Thoracic aorta (tissue), 2 donors: ENCODE results near the gene GDPD1. TPM values are rescaled to one million over a fixed set of nuclear protein-coding genes. Genes with fewer than 3 reads are reported as not detected.

ENCODE experiments used
- ATAC-seq: fragments of 150-250 bp; one replicate; pipeline ENCODE4 v1.8.0; 2017; ENCODE audit warnings: low read depth; ENCODE audit not compliant: insufficient number of reproducible peaks, low FRiP score
- DNase-seq: peaks from one replicate; pipeline ENCODE4 v3.0.0-alpha.2; 2020; ENCODE audit warnings: low spot score
- H3K27ac ChIP-seq, 2 donors: fragments of 200-600 bp; sonication (generic); 1 replicate in 1 of 2; 2 replicates in 1 of 2; pipeline ENCODE4 v1.5.1; 2016; ENCODE audit warnings: mild to moderate bottlenecking in 2 of 2, moderate library complexity in 2 of 2
- H3K27me3 ChIP-seq: fragments of 200-600 bp; sonication (generic); replicated peaks from 2 replicates; pipeline ENCODE4 v1.6.0; 2016; ENCODE audit warnings: mild to moderate bottlenecking; ENCODE audit not compliant: insufficient read depth
- H3K36me3 ChIP-seq: fragments of 200-600 bp; sonication (generic); one replicate; pipeline ENCODE4 v1.5.1; 2016
- H3K4me1 ChIP-seq, 2 donors: fragments of 200-600 bp; sonication (generic); 1 replicate in 1 of 2; 2 replicates in 1 of 2; pipeline versions ENCODE4 v1.5.1 to v1.6.0; 2016; ENCODE audit warnings: low read depth in 2 of 2, mild to moderate bottlenecking in 1 of 2; ENCODE audit not compliant: control insufficient read depth in 1 of 2
- H3K4me3 ChIP-seq: fragments of 200-600 bp; sonication (generic); 2 replicates; pipeline ENCODE4 v1.5.1; 2016; ENCODE audit warnings: mild to moderate bottlenecking
- H3K9me3 ChIP-seq: fragments of 200-600 bp; sonication (generic); 2 replicates; pipeline ENCODE4 v1.5.1; 2016
- total RNA-seq, 2 donors: library from RNA; depleted of rRNA; stranded (reverse); fragments of >200 nt; gene quantifications; one replicate each; pipeline versions ENCODE4 v1.1.0 to v1.2.3, GENCODE V29; 2016
- TF ChIP-seq, protein P1 (sequence below): fragments of 200-600 bp; sonication (generic); IDR thresholded peaks from one replicate; pipeline ENCODE4 v1.5.1; 2019; ENCODE audit warnings: antibody characterized with exemption

GDPD1 gene
- total RNA-seq, 2 donors from 2014 or later: 1.8 to 2.0 TPM

DNA sequence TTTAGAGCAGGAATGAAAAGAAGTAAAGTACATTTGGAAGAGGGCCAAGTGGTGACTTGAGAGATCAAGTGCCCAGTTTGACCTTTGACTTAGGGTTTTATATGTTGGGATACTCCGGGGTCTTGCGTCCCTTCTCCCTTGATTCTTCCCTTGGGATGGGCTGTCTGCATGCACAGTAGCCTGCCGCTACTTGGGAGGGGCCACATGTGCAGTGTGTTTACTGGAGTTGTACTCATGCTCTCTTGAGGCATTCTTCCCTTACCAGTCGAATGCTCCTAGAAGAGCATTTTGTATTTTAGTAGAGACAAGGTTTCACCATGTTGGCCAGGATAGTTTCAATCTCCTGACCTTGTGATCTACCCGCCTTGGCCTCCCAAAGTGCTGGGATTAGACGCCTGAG, 23.8 kb downstream of the GDPD1 start:
- Histone ChIP-seq H3K36me3 (no peaks in the 10 kb centered on the region), H3K4me3 (no peak overlapping the region), H3K9me3 (no peaks in the 10 kb centered on the region), H3K27me3 (no peaks in the 10 kb centered on the region), H3K27ac (no peak overlapping the region), H3K4me1 (no peaks in the 10 kb centered on the region)
- ATAC-seq (no peak), DNase-seq (no peak)
- TF ChIP-seq, protein P1, sequence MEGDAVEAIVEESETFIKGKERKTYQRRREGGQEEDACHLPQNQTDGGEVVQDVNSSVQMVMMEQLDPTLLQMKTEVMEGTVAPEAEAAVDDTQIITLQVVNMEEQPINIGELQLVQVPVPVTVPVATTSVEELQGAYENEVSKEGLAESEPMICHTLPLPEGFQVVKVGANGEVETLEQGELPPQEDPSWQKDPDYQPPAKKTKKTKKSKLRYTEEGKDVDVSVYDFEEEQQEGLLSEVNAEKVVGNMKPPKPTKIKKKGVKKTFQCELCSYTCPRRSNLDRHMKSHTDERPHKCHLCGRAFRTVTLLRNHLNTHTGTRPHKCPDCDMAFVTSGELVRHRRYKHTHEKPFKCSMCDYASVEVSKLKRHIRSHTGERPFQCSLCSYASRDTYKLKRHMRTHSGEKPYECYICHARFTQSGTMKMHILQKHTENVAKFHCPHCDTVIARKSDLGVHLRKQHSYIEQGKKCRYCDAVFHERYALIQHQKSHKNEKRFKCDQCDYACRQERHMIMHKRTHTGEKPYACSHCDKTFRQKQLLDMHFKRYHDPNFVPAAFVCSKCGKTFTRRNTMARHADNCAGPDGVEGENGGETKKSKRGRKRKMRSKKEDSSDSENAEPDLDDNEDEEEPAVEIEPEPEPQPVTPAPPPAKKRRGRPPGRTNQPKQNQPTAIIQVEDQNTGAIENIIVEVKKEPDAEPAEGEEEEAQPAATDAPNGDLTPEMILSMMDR: no peak

DNA sequence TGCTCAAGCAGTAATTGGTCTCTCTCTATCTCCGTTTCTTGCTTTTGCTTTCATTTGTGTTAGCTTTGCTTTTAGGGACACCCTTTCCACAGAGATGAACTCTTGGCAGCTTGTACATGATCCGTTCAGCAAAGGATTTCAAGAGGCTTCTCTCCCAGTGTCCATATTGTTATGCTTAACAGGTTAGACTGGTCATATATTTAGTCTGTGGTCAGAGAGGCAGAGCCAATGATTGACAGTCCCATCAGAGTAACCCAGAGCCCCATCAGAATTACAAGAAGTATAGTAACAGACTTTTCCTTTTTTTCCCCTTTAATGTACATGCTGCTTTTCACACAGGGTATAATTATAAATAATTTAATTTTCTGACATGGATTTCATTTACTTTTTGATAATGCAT, 34.4 kb downstream of the GDPD1 start:
- TF ChIP-seq, protein P1: no peak
- no peak overlapping the region for H3K4me3 ChIP-seq
- no peak for DNase-seq
- ATAC-seq: no peak
- no peaks in the 10 kb centered on the region for H3K9me3 ChIP-seq
- H3K27ac ChIP-seq: no peak overlapping the region
- H3K36me3 ChIP-seq: no peaks in the 10 kb centered on the region
- no peaks in the 10 kb centered on the region for H3K27me3 ChIP-seq
- H3K4me1 ChIP-seq: no peaks in the 10 kb centered on the region

DNA sequence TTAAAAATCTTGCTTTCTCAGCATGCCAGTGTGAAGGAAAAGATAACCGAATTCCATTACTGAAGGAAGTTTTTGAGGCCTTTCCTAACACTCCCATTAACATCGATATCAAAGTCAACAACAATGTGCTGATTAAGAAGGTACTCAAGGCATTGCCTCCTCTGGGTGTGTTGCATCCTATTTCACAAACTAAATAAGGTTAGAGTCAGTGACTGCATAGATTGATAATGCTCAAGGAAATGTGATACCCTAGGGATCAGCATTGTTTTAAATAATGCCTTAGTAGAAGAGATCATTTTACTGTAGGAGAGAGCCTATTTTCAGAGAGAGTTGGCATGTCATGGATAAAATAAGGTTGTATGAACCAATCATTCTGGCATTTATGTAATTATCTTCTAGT, 36.8 kb downstream of the GDPD1 start:
- H3K4me1 ChIP-seq: no peaks in the 10 kb centered on the region
- no peak overlapping the region for H3K27ac ChIP-seq
- no peak for ATAC-seq
- H3K9me3 ChIP-seq: no peaks in the 10 kb centered on the region
- no peaks in the 10 kb centered on the region for H3K27me3 ChIP-seq
- TF ChIP-seq, protein P1: no peak
- no peak overlapping the region for H3K4me3 ChIP-seq
- no peak for DNase-seq
- H3K36me3 ChIP-seq: no peaks in the 10 kb centered on the region

DNA sequence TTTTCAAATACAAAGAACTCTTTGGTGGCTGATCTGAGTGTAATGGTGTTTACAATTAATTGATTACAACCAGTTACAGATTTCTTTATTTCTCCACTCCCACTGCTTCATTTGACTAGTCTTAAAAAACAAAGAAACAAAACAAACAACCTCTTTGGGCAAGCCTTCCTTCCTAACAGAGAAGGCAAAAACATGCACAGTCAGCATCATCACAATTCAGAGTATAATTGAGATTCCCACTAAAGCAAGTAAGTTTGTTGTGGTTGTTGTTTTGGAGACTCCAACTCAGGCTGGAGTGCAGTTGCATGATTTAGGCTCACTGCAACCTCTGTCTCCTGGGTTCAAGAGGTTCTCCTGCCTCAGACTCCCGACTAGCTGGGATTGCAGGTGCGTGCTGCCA, 40.4 kb downstream of the GDPD1 start:
- Histone ChIP-seq H3K27ac (no peak overlapping the region), H3K4me1 (no peaks in the 10 kb centered on the region), H3K27me3 (no peaks in the 10 kb centered on the region), H3K4me3 (no peak overlapping the region), H3K9me3 (no peaks in the 10 kb centered on the region), H3K36me3 (no peaks in the 10 kb centered on the region)
- DNase-seq (no peak), ATAC-seq (no peak)
- TF ChIP-seq, protein P1: no peak

DNA sequence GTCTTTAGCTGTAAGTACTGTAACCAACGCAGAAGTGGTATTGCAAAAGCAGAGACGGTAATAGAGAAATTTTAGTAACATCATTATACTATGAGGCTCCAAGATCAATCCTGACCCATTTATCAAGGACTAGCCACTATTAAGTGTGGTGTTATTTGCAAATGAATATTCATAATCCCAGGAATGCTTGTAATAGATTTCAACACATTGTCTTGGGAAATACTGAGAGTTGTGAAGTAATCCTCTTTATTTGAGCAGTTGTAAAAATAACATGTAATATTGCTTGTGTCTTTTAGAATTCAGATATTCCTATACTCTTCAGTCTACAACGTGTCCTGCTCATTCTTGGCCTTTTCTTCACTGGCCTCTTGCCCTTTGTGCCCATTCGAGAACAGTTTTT, 46.4 kb downstream of the GDPD1 start:
- Histone ChIP-seq H3K36me3 (peaks cover 2% of the 10 kb centered on the region), H3K27ac (no peak overlapping the region), H3K4me1 (no peaks in the 10 kb centered on the region), H3K4me3 (no peak overlapping the region), H3K27me3 (no peaks in the 10 kb centered on the region), H3K9me3 (no peaks in the 10 kb centered on the region)
- ATAC-seq: no peak
- DNase-seq: no peak
- TF ChIP-seq, protein P1: no peak
